SK-N-MC (cell line): ENCODE measurements around the gene OR5M8.

ENCODE experiments used
- DNase-seq: peaks from one replicate; pipeline ENCODE4 v3.0.0-alpha.2; 2011; ENCODE audit warnings: low read depth, low spot score
- H3K27ac ChIP-seq: fragments of 200-600 bp; sonication (generic); 2 replicates; pipeline ENCODE4 v1.5.1; 2016; ENCODE audit warnings: mixed run types
- H3K36me3 ChIP-seq: fragments of 200-600 bp; sonication (generic); 2 replicates; pipeline ENCODE4 v1.6.1; 2017; ENCODE audit warnings: antibody characterized with exemption, low read length, mixed read lengths; ENCODE audit not compliant: insufficient read depth
- H3K4me3 ChIP-seq: fragments of 200-600 bp; sonication (generic); 2 replicates; pipeline ENCODE4 v1.5.1; 2016
- H3K9ac ChIP-seq: fragments of 200-600 bp; sonication (generic); 2 replicates; pipeline ENCODE4 v1.8.0; 2017; ENCODE audit warnings: mixed run types, mixed read lengths; ENCODE audit not compliant: insufficient read length
- H3K9me3 ChIP-seq: fragments of 200-600 bp; sonication (generic); 2 replicates; pipeline ENCODE4 v1.6.1; 2017; ENCODE audit warnings: low read depth, mild to moderate bottlenecking, antibody characterized with exemption, low read length, moderate library complexity, mixed read lengths
- EZH2 ChIP-seq: fragments of 200-600 bp; sonication (generic); IDR thresholded peaks from one replicate; pipeline ENCODE4 v1.6.1; 2017; ENCODE audit warnings: antibody characterized with exemption
- FOXP2 ChIP-seq: optimal IDR thresholded peaks from 2 replicates; pipeline ENCODE3; 2011; ENCODE audit warnings: mild to moderate bottlenecking, moderate library complexity; ENCODE audit not compliant: insufficient read depth; ENCODE audit errors: extremely low read length, control extremely low read depth
- POLR2AphosphoS5 ChIP-seq: IDR thresholded peaks from 2 replicates; pipeline ENCODE4 v1.6.1; 2012; ENCODE audit warnings: mild to moderate bottlenecking, low read depth, low read length, borderline replicate concordance

Gene OR5M8

DNA sequence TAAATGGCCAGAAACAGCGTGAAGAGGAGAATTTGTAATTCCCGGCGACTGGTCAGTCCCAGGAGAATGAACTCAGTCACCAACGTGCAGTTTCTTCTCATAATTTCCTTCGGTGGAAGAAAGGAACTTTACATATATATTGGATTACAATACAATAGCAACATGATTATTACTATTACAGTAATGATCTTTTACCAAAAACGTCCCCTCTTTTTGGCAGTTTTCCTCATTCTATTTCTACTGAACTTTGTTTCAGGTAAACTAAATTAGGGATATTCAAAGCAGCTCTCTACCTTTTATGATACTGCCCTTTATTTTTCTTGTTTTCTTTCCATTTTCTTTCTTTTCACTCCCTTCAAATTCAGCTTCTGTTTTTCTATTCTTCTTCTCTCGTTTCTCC, at the start of gene OR5M8:
Gene OR5M8 (minus strand): TSS at position 101 of the 400 bp plus-strand sequence. CDS start 0 bp downstream, at position 101.
- no peaks in the 10 kb centered on the region for H3K36me3 ChIP-seq

DNA sequence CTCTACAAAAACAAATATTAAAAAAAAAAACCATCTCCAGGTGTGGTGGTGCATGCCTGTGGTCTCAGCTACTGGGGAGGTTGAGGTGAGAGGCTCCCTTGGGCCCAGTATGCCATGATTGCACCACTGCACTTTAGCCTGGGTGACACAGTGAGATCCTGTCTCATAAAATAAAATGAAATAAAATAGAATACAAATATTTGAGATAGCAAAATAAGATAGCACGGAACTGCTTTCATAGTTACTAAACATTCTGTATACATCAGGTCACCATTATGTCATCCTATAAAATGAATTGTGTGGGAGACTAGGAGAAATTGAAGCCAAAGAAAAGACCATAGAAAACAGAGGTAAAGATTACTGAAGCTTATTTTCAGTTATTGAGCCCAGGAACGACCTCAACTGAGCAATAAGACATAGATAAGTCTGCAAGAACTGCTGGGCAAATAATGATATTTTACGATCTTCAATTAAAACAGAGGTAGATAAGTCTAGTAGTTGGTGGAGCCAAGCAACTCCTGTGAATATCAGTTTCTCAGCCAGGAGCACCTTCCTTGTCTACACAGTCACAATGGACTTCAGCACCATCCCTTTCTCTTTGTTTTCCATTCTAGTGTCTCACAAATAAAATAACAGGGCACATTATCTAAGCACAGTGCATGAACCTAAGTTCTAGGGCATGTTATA, 42.0 kb upstream of the OR5M8 start:
- Histone ChIP-seq H3K27ac (no peak overlapping the region), H3K9ac (no peak overlapping the region), H3K9me3 (no peaks in the 10 kb centered on the region), H3K36me3 (no peaks in the 10 kb centered on the region), H3K4me3 (no peak overlapping the region)
- DNase-seq = no peak
- TF ChIP-seq FOXP2 (no peak), EZH2 (no peak), POLR2AphosphoS5 (no peak)

More for the DNA sequence above, at the start of gene OR5M8:
- H3K9me3 ChIP-seq = no peaks in the 10 kb centered on the region
- H3K4me3 ChIP-seq = no peak within 1 kb of the TSS
- no peak within 1 kb of the TSS for H3K9ac ChIP-seq
- no peak within 1 kb of the TSS for H3K27ac ChIP-seq
- no peak for DNase-seq
- TF ChIP-seq POLR2AphosphoS5 = no peak
- TF ChIP-seq FOXP2 = no peak
- no peak for TF ChIP-seq EZH2

DNA sequence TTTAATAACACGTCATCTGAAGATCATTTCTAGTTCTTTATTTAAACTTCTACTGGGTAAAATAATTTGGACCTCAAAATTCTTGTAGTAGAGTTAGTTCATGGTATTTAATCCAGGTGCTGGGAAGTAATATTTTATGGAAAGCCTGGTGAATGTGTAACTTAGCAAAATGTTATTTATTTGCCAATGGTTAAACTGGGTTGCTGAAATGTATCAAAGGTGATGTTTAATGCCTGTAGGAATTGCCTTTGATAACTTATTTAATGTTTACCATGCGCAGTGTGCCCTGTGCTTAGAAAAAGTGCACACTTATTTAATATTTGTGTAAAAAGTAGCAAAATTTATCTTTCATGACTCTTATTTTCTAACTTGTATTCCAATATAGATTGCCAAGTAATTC, 40.7 kb upstream of the OR5M8 start:
- H3K4me3 ChIP-seq = no peak overlapping the region
- DNase-seq = no peak

DNA sequence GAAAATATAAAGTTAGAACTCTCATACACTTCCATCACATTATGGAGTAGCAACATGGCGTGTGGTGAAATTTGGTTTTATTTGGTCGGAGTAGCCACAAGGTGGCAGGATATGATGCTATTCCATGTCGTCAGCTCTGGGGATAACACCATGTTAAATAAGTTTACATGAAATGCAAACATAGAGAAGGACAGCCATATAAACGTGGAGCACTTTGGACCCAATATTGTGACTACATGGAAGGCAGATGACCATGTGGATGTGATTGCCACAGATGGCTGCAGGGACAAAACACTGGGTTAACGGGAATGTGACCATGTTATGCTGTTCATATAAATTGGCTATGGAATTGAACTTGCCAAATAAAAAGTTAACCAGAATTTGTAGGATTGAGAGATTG, 30.8 kb upstream of the OR5M8 start:
- no peaks in the 10 kb centered on the region for H3K9me3 ChIP-seq
- no peak overlapping the region for H3K9ac ChIP-seq
- no peak overlapping the region for H3K4me3 ChIP-seq
- H3K27ac ChIP-seq = no peak overlapping the region
- DNase-seq = no peak
- no peak for TF ChIP-seq EZH2
- no peak for TF ChIP-seq FOXP2
- no peak for TF ChIP-seq POLR2AphosphoS5
- no peaks in the 10 kb centered on the region for H3K36me3 ChIP-seq

More for the DNA sequence above, 40.7 kb upstream of the OR5M8 start:
- no peak overlapping the region for H3K27ac ChIP-seq
- no peaks in the 10 kb centered on the region for H3K9me3 ChIP-seq
- no peak overlapping the region for H3K9ac ChIP-seq
- H3K36me3 ChIP-seq = no peaks in the 10 kb centered on the region
- TF ChIP-seq FOXP2 = no peak
- no peak for TF ChIP-seq EZH2
- TF ChIP-seq POLR2AphosphoS5 = no peak

DNA sequence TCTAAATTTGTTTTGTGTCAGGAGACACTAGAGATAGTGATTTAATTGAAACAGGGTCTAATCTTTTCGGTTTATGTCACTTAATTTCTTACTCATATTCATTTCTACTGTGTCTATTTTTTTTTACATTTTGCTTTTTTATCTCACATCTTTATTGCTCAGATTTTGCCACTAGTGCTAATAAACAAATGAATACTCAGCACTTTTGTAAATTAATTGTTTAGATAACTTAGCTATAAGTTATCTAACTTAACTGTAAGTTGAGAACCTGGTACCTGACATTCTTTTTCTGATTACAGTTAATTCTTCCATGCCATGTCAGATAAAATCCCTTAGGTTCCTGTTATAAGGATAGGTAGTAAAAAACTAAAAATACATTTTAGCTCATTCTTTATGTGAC, 22.1 kb upstream of the OR5M8 start:
- DNase-seq = no peak
- H3K9me3 ChIP-seq = no peaks in the 10 kb centered on the region
- no peak overlapping the region for H3K4me3 ChIP-seq
- H3K27ac ChIP-seq = no peak overlapping the region
- no peaks in the 10 kb centered on the region for H3K36me3 ChIP-seq
- TF ChIP-seq FOXP2 (no peak), POLR2AphosphoS5 (no peak), EZH2 (no peak)
- H3K9ac ChIP-seq = no peak overlapping the region

DNA sequence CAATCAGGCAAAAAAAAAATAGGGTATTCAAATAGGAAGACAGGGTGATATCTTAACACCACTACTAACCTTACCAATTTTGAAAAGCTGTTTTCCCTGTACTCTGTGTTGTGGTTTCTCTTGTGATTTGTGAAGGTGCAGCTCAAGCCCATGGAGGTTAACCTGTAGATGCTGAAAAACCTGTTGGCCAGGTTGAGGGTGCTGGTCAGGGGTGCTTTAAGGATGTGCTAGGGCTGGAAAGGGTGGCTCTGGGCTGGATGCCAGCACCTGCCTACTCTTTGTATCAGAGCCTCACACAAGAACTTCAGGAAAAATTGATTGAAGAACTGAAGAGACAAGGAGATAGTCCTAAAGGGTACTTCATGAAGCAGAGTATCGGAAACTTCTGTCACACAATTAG, 18.3 kb upstream of the OR5M8 start:
- Histone ChIP-seq H3K27ac (no peak overlapping the region), H3K9ac (no peak overlapping the region), H3K9me3 (no peaks in the 10 kb centered on the region), H3K36me3 (no peaks in the 10 kb centered on the region), H3K4me3 (no peak overlapping the region)
- TF ChIP-seq EZH2 (no peak), POLR2AphosphoS5 (no peak), FOXP2 (no peak)
- no peak for DNase-seq

DNA sequence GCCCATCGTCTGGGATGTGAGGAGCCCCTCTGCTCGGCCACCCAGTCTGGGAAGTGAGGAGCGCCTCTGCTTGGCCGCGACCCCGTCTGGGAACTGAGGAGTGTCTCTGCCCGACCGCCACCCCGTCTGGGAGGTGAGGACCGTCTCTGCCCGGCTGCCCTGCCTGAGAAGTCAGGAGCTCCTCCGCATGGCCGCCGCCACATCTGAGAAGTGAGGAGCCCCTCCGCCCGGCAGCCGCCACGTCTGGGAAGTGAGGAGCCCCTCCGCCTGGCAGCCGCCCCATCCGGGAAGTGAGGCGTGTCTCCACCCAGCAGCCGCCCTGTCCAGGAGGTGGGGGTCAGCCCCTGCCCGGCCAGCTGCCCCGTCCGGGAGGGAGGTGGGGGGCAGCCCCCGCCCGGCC, 5.8 kb upstream of the OR5M8 start:
- no peaks in the 10 kb centered on the region for H3K9me3 ChIP-seq
- no peak overlapping the region for H3K9ac ChIP-seq
- no peaks in the 10 kb centered on the region for H3K36me3 ChIP-seq
- DNase-seq = no peak
- H3K27ac ChIP-seq = no peak overlapping the region
- no peak for TF ChIP-seq EZH2
- TF ChIP-seq FOXP2 = no peak
- H3K4me3 ChIP-seq = no peak overlapping the region

DNA sequence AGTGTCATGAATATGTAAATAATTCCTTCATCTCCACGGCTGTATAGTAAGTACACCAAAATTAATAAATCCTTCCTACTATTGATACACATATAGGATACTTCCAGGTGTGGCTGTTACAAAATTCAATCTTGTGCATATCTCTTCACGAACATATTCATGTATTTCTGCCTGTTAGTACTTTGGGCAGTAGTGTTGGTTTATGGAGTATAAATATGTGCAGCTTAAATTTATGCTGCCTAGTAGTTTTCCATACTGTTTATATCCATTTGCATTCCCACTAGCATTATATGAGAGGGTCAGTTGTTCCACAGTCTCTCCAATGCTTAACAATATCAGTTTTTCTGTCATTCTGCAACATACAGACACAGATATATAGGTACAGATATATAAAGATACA, 3.9 kb upstream of the OR5M8 start:
- no peak overlapping the region for H3K4me3 ChIP-seq
- no peak overlapping the region for H3K27ac ChIP-seq
- H3K9ac ChIP-seq = no peak overlapping the region
- DNase-seq = no peak
- TF ChIP-seq POLR2AphosphoS5 = no peak
- TF ChIP-seq EZH2 = no peak
- TF ChIP-seq FOXP2 = no peak
- no peaks in the 10 kb centered on the region for H3K9me3 ChIP-seq
- no peaks in the 10 kb centered on the region for H3K36me3 ChIP-seq

DNA sequence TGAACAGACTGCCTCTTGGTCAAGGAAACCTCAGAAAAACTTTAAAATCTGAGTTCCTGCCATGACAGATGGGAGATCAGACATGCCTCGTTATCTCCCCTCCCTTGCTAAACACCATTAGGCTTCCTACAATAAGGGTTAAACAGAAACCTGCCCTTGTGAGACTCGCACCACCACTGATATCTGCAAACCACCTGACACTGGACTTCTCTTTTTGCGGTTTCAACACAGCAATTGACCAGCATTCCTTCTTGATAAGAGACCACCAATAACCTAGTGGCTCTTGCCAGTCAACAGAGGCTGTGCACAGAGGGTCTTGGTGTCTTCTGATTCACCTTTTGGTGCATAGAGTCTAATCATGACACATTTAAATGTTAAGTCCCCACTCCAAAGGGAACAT, 4.4 kb downstream of the OR5M8 start:
- no peak overlapping the region for H3K4me3 ChIP-seq
- H3K9ac ChIP-seq = no peak overlapping the region
- no peak for DNase-seq
- H3K36me3 ChIP-seq = no peaks in the 10 kb centered on the region
- TF ChIP-seq FOXP2 (no peak), EZH2 (no peak), POLR2AphosphoS5 (no peak)
- H3K9me3 ChIP-seq = no peaks in the 10 kb centered on the region
- no peak overlapping the region for H3K27ac ChIP-seq

DNA sequence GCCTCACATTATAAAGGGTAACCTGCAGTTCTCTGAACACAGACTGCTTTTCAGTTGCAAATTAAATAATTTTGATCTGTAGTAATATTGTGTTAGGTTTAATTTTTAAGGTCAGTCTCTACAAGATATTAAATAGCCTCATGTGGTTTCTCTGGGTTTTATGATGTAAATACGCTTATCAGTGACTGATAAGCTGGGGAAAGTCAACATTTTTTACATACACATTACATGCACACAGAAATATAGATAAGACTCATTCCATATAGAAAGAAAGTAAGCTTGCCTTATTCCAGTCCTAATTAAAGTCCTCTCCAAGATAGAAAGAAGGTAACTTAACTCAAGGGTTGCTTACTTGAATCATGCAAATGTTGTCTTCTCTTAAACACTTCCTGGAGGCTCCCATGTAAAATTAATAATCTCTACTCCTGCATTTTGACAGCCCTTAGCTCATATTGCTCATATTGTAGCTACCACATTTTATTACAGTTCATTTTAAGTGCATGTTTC, 16.4 kb downstream of the OR5M8 start:
- Histone ChIP-seq H3K4me3 (no peak overlapping the region), H3K27ac (no peak overlapping the region), H3K9me3 (no peaks in the 10 kb centered on the region), H3K9ac (no peak overlapping the region), H3K36me3 (no peaks in the 10 kb centered on the region)
- DNase-seq = no peak
- no peak for TF ChIP-seq POLR2AphosphoS5
- no peak for TF ChIP-seq EZH2
- no peak for TF ChIP-seq FOXP2
